CD4-positive, alpha-beta memory T cell (primary cell): ENCODE measurements around the gene ZNF146. TPM values are rescaled to one million over a fixed set of nuclear protein-coding genes. Genes with fewer than 3 reads are reported as not detected.
A peak's percentile ranks its signal among the peaks of the same experiment; 100 is the strongest.
"Not testable (repeated sequence)": the region's sequence is repeated elsewhere in the genome, so short reads cannot be mapped to it uniquely, and the experiment has no call there.

ENCODE experiments used
- CTCF ChIA-PET: fragments of 350-600 bp; sonication (Branson Sonifier 250); formaldehyde crosslinking; loops from one replicate; lab custom pipeline; 2021; ENCODE audit warnings: inconsistent platforms; ENCODE audit not compliant: partially characterized antibody; lab: Charles Lee
- POLR2A ChIA-PET: fragments of 350-600 bp; sonication (Branson Sonifier 250); formaldehyde crosslinking; loops from one replicate; lab custom pipeline; 2021; ENCODE audit not compliant: partially characterized antibody; lab: Charles Lee
- DNase-seq, 5 donors: peaks; one replicate each; pipeline versions ENCODE4 v3.0.0 to v3.0.0-alpha.2; 2020 to 2022; ENCODE audit warnings: mixed read lengths in 1 of 5
- H3K27ac ChIP-seq: one replicate; pipeline ENCODE4 v1.7.0; 2013; ENCODE audit warnings: low read depth, low read length
- H3K27me3 ChIP-seq: 2 replicates; pipeline ENCODE4 v1.7.0; 2013; ENCODE audit warnings: mild to moderate bottlenecking, low read length, moderate library complexity; ENCODE audit not compliant: insufficient read depth
- H3K36me3 ChIP-seq: 2 replicates; pipeline ENCODE4 v1.7.0; 2013; ENCODE audit warnings: mild to moderate bottlenecking, low read length, moderate library complexity; ENCODE audit not compliant: insufficient read depth
- H3K4me1 ChIP-seq: 2 replicates; pipeline ENCODE4 v1.7.0; 2013; ENCODE audit warnings: mild to moderate bottlenecking, low read length, moderate library complexity; ENCODE audit not compliant: insufficient read depth
- H3K4me3 ChIP-seq, 2 donors: one replicate each; pipeline ENCODE4 v1.7.0; 2013; ENCODE audit warnings: low read length in 2 of 2, mild to moderate bottlenecking in 1 of 2
- H3K9me3 ChIP-seq, 2 donors: one replicate each; pipeline ENCODE4 v1.7.0; 2013; ENCODE audit warnings: low read length in 2 of 2, control low read depth in 1 of 2; ENCODE audit not compliant: control insufficient read depth in 1 of 2
- H3K27ac Mint-ChIP-seq, 7 donors: one replicate each; pipeline ENCODE4 v1.8.0; 2020 to 2021; ENCODE audit warnings: mixed read lengths in 7 of 7, mild to moderate bottlenecking in 6 of 7, inconsistent platforms in 3 of 7, moderate library complexity in 3 of 7
- H3K27me3 Mint-ChIP-seq, 2 donors: one replicate each; pipeline ENCODE4 v1.8.0; 2020 to 2021; ENCODE audit warnings: mixed read lengths in 2 of 2
- H3K36me3 Mint-ChIP-seq, 2 donors: one replicate each; pipeline ENCODE4 v1.8.0; 2020 to 2021; ENCODE audit warnings: mixed read lengths in 2 of 2, inconsistent platforms in 1 of 2, mild to moderate bottlenecking in 1 of 2
- H3K4me1 Mint-ChIP-seq, 4 donors: one replicate each; pipeline ENCODE4 v1.8.0; 2020 to 2021; ENCODE audit warnings: mixed read lengths in 4 of 4, mild to moderate bottlenecking in 1 of 4
- H3K4me3 Mint-ChIP-seq, 8 donors: one replicate each; pipeline ENCODE4 v1.8.0; 2020 to 2021; ENCODE audit warnings: mixed read lengths in 8 of 8, mild to moderate bottlenecking in 7 of 8, moderate library complexity in 6 of 8, inconsistent platforms in 3 of 8
- H3K9me3 Mint-ChIP-seq, 8 donors: one replicate each; pipeline ENCODE4 v1.8.0; 2020 to 2021; ENCODE audit warnings: mixed read lengths in 8 of 8, mild to moderate bottlenecking in 5 of 8, inconsistent platforms in 3 of 8, moderate library complexity in 1 of 8
- intact Hi-C: fragments of 100-400 bp; cut with micrococcal nuclease; formaldehyde crosslinking; loops from one replicate; pipeline ENCODE4 v1.15.1; 2023
- polyA plus RNA-seq, 2 donors: library from polyadenylated mRNA; unstranded; fragments of 300-500 nt; fragmentation: Illumina TruSeq; gene quantifications; one replicate each; pipeline ENCODE4 v1.2.3, GENCODE V29; 2021
- total RNA-seq, 2 experiments: library from RNA; stranded (reverse); gene quantifications; one replicate each; pipeline ENCODE4 v1.2.3, GENCODE V29; 2021

ZNF146 gene
- total and polyA plus RNA-seq, 4 experiments from 2014 or later: 39.1 to 84.9 (median 75.3) TPM

DNA sequence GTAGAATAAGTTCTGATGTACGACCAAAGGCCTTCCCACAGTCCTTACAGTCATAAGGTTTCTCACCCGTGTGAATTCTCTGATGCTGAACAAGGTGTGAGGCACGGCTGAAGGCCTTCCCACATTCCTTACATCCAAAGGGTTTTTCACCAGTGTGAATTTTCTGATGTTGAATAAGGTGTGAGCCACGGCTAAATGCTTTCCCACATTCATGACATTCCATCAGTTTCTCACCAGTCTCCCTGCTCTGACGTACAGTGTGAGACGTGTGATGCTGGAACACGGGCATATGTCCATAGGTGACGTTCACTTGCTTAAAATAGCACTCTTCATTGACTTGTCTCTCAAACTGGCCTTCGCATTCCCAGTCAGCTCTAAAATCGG lies 31.7 kb upstream of the ZNF146 start:
- H3K4me3 Mint-ChIP-seq: no peak overlapping the region
- peaks cover 10 to 11% of the 10 kb centered on the region in 2 donors for H3K36me3 Mint-ChIP-seq
- peaks cover 0 to 1% (median 0%) of the 10 kb centered on the region in 4 donors for H3K4me1 Mint-ChIP-seq
- DNase-seq: no peak
- no peak overlapping the region for H3K27ac Mint-ChIP-seq
- H3K27me3 Mint-ChIP-seq: no peaks in the 10 kb centered on the region
- Histone ChIP-seq H3K9me3 (no peaks in the 10 kb centered on the region), H3K27me3 (no peaks in the 10 kb centered on the region), H3K4me3 (no peak overlapping the region), H3K4me1 (no peaks in the 10 kb centered on the region), H3K36me3 (peaks cover 12% of the 10 kb centered on the region), H3K27ac (no peak overlapping the region)
- POLR2A ChIA-PET: no interaction called here
- intact Hi-C loops: no loop called here
- CTCF ChIA-PET: no interaction called here
- no peaks in the 10 kb centered on the region for H3K9me3 Mint-ChIP-seq

GRCh38 chr19:36186722-36187121 lies 28.2 kb upstream of the ZNF146 start:
- CTCF ChIA-PET, POLR2A ChIA-PET, intact Hi-C loops, H3K27ac Mint-ChIP-seq, H3K4me3 ChIP-seq, H3K27ac ChIP-seq, H3K9me3 Mint-ChIP-seq, DNase-seq, H3K9me3 ChIP-seq, H3K27me3 Mint-ChIP-seq, H3K27me3 ChIP-seq, H3K4me1 ChIP-seq, H3K4me3 Mint-ChIP-seq, H3K4me1 Mint-ChIP-seq: not testable (repeated sequence)
- peaks cover 12% of the 10 kb centered on the region for H3K36me3 ChIP-seq
- peaks cover 15 to 18% of the 10 kb centered on the region in 2 donors for H3K36me3 Mint-ChIP-seq

DNA sequence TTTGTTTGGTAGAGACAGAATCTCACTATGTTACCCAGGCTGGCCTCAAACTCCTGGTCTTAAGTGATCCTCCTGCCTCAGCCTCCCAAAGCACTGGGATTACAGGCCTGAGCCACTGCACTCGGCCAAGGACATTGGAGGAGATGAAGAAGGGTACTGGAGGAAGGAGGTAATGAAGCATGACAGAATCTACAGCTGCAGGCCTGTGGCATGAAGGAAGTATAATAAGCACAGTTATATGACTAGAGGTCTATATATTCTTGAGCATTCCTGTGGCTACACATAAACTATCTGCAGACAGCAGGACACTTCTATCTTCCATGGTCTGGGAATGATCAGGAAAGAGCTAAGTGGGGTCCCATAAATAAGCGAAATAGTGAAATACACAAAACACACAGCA lies 18.7 kb upstream of the ZNF146 start:
- CTCF ChIA-PET: no interaction called here
- H3K27me3 Mint-ChIP-seq: no peaks in the 10 kb centered on the region
- no peaks in the 10 kb centered on the region for H3K9me3 Mint-ChIP-seq
- peaks cover 30 to 33% of the 10 kb centered on the region in 2 donors for H3K36me3 Mint-ChIP-seq
- H3K4me1 Mint-ChIP-seq: peaks cover 0 to 3% (median 0%) of the 10 kb centered on the region in 4 donors
- H3K4me3 ChIP-seq: no peak overlapping the region
- no peak for DNase-seq
- no peak overlapping the region for H3K4me3 Mint-ChIP-seq
- H3K27me3 ChIP-seq: no peaks in the 10 kb centered on the region
- intact Hi-C loops: no loop called here
- H3K9me3 ChIP-seq: no peaks in the 10 kb centered on the region
- no peaks in the 10 kb centered on the region for H3K4me1 ChIP-seq
- peak overlapping the region in 1 of 7 donors; percentile 38 for H3K27ac Mint-ChIP-seq
- POLR2A ChIA-PET: no interaction called here
- H3K36me3 ChIP-seq: peaks cover 5% of the 10 kb centered on the region
- H3K27ac ChIP-seq: no peak overlapping the region

GRCh38 chr19:36198119-36198518 lies 16.8 kb upstream of the ZNF146 start:
- no peak for DNase-seq
- Histone ChIP-seq H3K9me3 (no peaks in the 10 kb centered on the region), H3K4me1 (no peaks in the 10 kb centered on the region), H3K4me3 (no peak overlapping the region), H3K27me3 (no peaks in the 10 kb centered on the region), H3K36me3 (peaks cover 5% of the 10 kb centered on the region), H3K27ac (no peak overlapping the region)
- ChIA-PET POLR2A (interaction anchor here (1.4 kb wide), 1 partner anchor 17 kb away, joined by 6 read pairs; the partner anchor contains the start of genes ZNF146 and ZNF565), CTCF (no interaction called here)
- no peaks in the 10 kb centered on the region for H3K27me3 Mint-ChIP-seq
- peak overlapping the region in 1 of 7 donors; percentile 30 for H3K27ac Mint-ChIP-seq
- H3K36me3 Mint-ChIP-seq: peaks cover 30 to 31% of the 10 kb centered on the region in 2 donors
- no peaks in the 10 kb centered on the region for H3K9me3 Mint-ChIP-seq
- intact Hi-C loops: no loop called here
- H3K4me3 Mint-ChIP-seq: no peak overlapping the region
- H3K4me1 Mint-ChIP-seq: peaks cover 0 to 3% (median 0%) of the 10 kb centered on the region in 4 donors

- DNase-seq: no peak
- no peak overlapping the region for H3K4me3 Mint-ChIP-seq
- CTCF ChIA-PET: no interaction called here
- Histone ChIP-seq H3K9me3 (no peaks in the 10 kb centered on the region), H3K27me3 (no peaks in the 10 kb centered on the region), H3K36me3 (no peaks in the 10 kb centered on the region), H3K27ac (no peak overlapping the region), H3K4me3 (no peak overlapping the region), H3K4me1 (no peaks in the 10 kb centered on the region)
- H3K27me3 Mint-ChIP-seq: no peaks in the 10 kb centered on the region
- intact Hi-C loops: no loop called here
- no peaks in the 10 kb centered on the region for H3K9me3 Mint-ChIP-seq
- POLR2A ChIA-PET: no interaction called here
- H3K27ac Mint-ChIP-seq: peak overlapping the region in 1 of 7 donors; percentile 64
- H3K36me3 Mint-ChIP-seq: peaks cover 14 to 15% of the 10 kb centered on the region in 2 donors
- peaks cover 0 to 3% (median under 1%) of the 10 kb centered on the region in 4 donors for H3K4me1 Mint-ChIP-seq
Measured at GRCh38 chr19:36201684-36202083, 13.2 kb upstream of the ZNF146 start.

GRCh38 chr19:36203293-36203692 lies 11.6 kb upstream of the ZNF146 start:
- peaks cover 13% of the 10 kb centered on the region in 2 donors for H3K36me3 Mint-ChIP-seq
- H3K27ac Mint-ChIP-seq: no peak overlapping the region
- no peak overlapping the region for H3K4me3 Mint-ChIP-seq
- H3K27me3 Mint-ChIP-seq: no peaks in the 10 kb centered on the region
- H3K27me3 ChIP-seq: no peaks in the 10 kb centered on the region
- intact Hi-C loops: no loop called here
- H3K36me3 ChIP-seq: no peaks in the 10 kb centered on the region
- no peak overlapping the region for H3K4me3 ChIP-seq
- CTCF ChIA-PET: no interaction called here
- POLR2A ChIA-PET: interaction anchor here (0.6 kb wide), 1 partner anchor 961 kb away, joined by 3 read pairs; no protein-coding TSS in a partner anchor
- no peaks in the 10 kb centered on the region for H3K4me1 ChIP-seq
- DNase-seq: no peak
- no peaks in the 10 kb centered on the region for H3K9me3 ChIP-seq
- H3K4me1 Mint-ChIP-seq: peaks cover 0 to 3% (median under 1%) of the 10 kb centered on the region in 4 donors
- H3K27ac ChIP-seq: no peak overlapping the region
- H3K9me3 Mint-ChIP-seq: no peaks in the 10 kb centered on the region

DNA sequence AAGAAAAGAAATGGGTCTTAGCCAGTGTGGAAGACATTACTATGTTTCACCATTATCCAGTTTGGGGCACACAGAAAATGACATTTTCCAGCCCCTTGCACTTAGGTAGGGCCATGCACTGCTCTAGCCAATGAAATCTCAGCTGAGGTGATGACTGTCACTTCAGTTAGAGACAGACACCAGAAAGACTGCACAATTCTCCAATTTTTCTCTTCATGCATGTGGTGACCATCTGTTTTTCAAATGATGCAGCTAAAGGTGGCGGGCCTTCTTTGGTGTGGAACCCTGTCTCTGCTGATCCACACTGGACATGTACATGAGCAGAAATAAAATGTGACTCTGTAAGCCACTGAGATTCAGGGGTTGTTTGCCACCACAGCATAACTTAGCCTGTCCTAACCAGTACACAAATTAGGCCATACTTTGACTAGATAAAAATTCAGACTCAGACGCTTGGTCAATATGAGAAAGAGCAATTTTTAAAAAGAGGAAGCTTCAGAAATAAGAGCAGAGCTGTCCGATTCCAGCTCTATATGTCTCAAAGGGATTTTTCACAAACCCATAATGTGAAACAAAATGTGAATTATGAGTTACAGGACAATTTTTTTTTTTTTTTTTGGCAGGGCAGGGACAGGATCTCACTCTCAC lies 7.2 kb upstream of the ZNF146 start:
- H3K36me3 Mint-ChIP-seq: peaks cover 5% of the 10 kb centered on the region in 2 donors
- H3K4me3 ChIP-seq: no peak overlapping the region
- peak overlapping the region in 1 of 7 donors; percentile 12 for H3K27ac Mint-ChIP-seq
- no peaks in the 10 kb centered on the region for H3K36me3 ChIP-seq
- H3K27me3 Mint-ChIP-seq: no peaks in the 10 kb centered on the region
- H3K4me1 ChIP-seq: no peaks in the 10 kb centered on the region
- H3K4me1 Mint-ChIP-seq: peaks cover 0 to 3% (median under 1%) of the 10 kb centered on the region in 4 donors
- DNase-seq: no peak
- H3K27ac ChIP-seq: no peak overlapping the region
- H3K9me3 Mint-ChIP-seq: no peaks in the 10 kb centered on the region
- H3K9me3 ChIP-seq: no peaks in the 10 kb centered on the region
- no peak overlapping the region for H3K4me3 Mint-ChIP-seq
- intact Hi-C loops: no loop called here
- H3K27me3 ChIP-seq: no peaks in the 10 kb centered on the region
- POLR2A ChIA-PET: no interaction called here
- CTCF ChIA-PET: no interaction called here
